ENCODE data around the gene TOM1L1.

GRCh38 chr17:54882371-54882770, 18.3 kb upstream of the TOM1L1 start:
- TF ChIP-seq CTCF (IDR thresholded peaks at IDR 0.05) (no peak), POLR2A (IDR thresholded peaks at IDR 0.05) (no peak)
